ENCODE data around the gene TTC7B.

The TTC7B gene

DNA sequence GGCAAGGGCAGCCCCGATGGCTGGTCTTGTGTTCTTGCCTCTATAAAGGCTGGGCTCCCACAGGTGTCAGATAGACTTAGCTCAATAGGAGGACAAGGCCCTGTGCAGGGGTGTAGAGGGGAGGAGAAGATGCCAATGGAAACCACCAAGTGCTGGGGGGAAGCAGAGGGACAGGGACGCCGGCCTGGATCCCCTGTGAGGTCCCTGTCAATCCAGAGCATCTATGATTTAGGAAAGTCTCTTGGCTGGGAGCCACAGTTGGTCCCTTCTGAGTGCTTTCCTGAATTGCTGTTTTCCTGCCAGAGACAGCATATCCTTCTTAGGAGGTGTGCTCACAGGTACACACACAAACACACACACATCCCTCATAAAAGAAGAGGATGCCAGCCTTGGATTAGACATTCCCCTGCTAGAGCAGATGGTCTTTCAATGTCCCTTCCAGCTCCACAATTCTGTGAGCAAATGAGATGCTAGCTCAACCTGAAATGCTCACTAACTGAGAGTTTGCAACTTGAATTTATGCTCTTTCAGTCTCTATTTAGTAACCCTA, 62.7 kb downstream of the TTC7B start:
- no peaks in the 10 kb centered on the region for H3K9me2 ChIP-seq (ENCODE audit: low read depth, low read length)
- no peaks in the 10 kb centered on the region; the same call in 1 of the 2 replicates for H3K9me3 ChIP-seq (ENCODE audit: low read length)
- TF ChIP-seq EZH2 (IDR thresholded peaks at IDR 0.05; ENCODE audit: borderline replicate concordance, low read length) = no peak
- TF ChIP-seq, protein P1, sequence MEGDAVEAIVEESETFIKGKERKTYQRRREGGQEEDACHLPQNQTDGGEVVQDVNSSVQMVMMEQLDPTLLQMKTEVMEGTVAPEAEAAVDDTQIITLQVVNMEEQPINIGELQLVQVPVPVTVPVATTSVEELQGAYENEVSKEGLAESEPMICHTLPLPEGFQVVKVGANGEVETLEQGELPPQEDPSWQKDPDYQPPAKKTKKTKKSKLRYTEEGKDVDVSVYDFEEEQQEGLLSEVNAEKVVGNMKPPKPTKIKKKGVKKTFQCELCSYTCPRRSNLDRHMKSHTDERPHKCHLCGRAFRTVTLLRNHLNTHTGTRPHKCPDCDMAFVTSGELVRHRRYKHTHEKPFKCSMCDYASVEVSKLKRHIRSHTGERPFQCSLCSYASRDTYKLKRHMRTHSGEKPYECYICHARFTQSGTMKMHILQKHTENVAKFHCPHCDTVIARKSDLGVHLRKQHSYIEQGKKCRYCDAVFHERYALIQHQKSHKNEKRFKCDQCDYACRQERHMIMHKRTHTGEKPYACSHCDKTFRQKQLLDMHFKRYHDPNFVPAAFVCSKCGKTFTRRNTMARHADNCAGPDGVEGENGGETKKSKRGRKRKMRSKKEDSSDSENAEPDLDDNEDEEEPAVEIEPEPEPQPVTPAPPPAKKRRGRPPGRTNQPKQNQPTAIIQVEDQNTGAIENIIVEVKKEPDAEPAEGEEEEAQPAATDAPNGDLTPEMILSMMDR (IDR thresholded peaks at IDR 0.05; ENCODE audit: low read length) = no peak
- H3F3A ChIP-seq (ENCODE audit: insufficient read depth, low read length) = no peaks in the 10 kb centered on the region
- no peak overlapping the region for H3K9ac ChIP-seq (ENCODE audit: low read length)
- no peaks in the 10 kb centered on the region for H3K27me3 ChIP-seq (ENCODE audit: insufficient read depth, low read length)
- H2AFZ ChIP-seq (ENCODE audit: low read length) = no peak overlapping the region
- H3K27ac ChIP-seq (ENCODE audit: low read depth, low read length, poor library complexity, severe bottlenecking) = no peak overlapping the region
- H3K79me2 ChIP-seq (ENCODE audit: insufficient read depth, low read length) = no peaks in the 10 kb centered on the region
- H3K4me2 ChIP-seq (ENCODE audit: low read length) = no peak overlapping the region
- no peaks in the 10 kb centered on the region for H3K36me3 ChIP-seq (ENCODE audit: insufficient read depth, low read length)
- H4K20me1 ChIP-seq (ENCODE audit: insufficient read depth, low read length) = no peaks in the 10 kb centered on the region
- no peak overlapping the region for H3K4me3 ChIP-seq (ENCODE audit: low read depth, low read length, poor library complexity, severe bottlenecking)
- H3K4me1 ChIP-seq (ENCODE audit: insufficient read depth, low read length, severe bottlenecking) = peaks cover 1% of the 10 kb centered on the region

DNA sequence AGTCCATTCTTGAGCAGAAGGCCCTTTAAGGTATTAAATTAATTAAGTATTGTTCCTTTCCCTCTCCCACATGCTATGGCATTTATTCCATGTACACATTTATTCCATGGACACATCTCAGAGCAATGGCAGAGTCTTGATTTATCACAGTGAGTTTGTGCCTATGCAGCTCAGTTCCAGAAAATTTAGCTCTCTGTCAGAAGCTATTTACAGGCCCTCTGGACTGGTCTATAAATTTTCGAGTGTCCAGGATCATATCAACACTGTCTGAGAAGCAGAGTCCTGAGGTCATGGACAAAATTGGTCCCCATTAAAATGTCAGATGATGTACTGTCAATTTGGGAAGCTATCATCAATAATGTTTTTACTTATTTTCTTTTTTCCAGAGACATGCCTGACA, 65.5 kb downstream of the TTC7B start:
- no peak overlapping the region for H2AFZ ChIP-seq (ENCODE audit: low read length)
- no peak overlapping the region for H3K4me2 ChIP-seq (ENCODE audit: low read length)
- no peaks in the 10 kb centered on the region for H3K4me1 ChIP-seq (ENCODE audit: insufficient read depth, low read length, severe bottlenecking)
- TF ChIP-seq, protein P1 (IDR thresholded peaks at IDR 0.05; ENCODE audit: low read length) = no peak
- no peak for TF ChIP-seq EZH2 (IDR thresholded peaks at IDR 0.05; ENCODE audit: borderline replicate concordance, low read length)
- no peak overlapping the region for H3K9ac ChIP-seq (ENCODE audit: low read length)
- no peaks in the 10 kb centered on the region for H3K79me2 ChIP-seq (ENCODE audit: insufficient read depth, low read length)
- H3K36me3 ChIP-seq (ENCODE audit: insufficient read depth, low read length) = no peaks in the 10 kb centered on the region
- no peaks in the 10 kb centered on the region for H3F3A ChIP-seq (ENCODE audit: insufficient read depth, low read length)
- H3K27me3 ChIP-seq (ENCODE audit: insufficient read depth, low read length) = 0 out of 2 replicates have a peak, but pooled peaks cover 6% of the 10 kb centered on the region
- no peak overlapping the region for H3K27ac ChIP-seq (ENCODE audit: low read depth, low read length, poor library complexity, severe bottlenecking)
- no peak overlapping the region for H3K4me3 ChIP-seq (ENCODE audit: low read depth, low read length, poor library complexity, severe bottlenecking)
- H3K9me2 ChIP-seq (ENCODE audit: low read depth, low read length) = no peaks in the 10 kb centered on the region
- H3K9me3 ChIP-seq (ENCODE audit: low read length) = no peaks in the 10 kb centered on the region; the same call in 1 of the 2 replicates
- H4K20me1 ChIP-seq (ENCODE audit: insufficient read depth, low read length) = no peaks in the 10 kb centered on the region

DNA sequence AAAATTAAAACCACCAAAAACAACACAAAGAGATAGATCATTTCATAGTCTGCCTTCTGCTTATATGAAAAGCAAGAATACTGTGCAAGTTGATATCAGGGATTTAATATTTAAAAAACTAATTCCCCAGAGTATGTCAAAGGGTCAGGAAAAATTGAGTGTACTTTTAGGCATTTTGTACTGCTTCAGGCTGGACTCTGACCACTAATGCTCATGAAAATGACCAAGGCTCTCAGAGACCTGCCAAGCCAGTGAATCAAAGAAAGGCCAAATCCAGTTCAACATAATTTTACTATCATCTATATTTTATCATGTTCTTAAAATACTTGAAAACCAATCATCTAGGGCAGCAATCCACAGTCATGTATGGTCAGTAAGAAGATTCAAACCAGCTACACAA, 66.0 kb downstream of the TTC7B start:
- TF ChIP-seq, protein P1 (IDR thresholded peaks at IDR 0.05; ENCODE audit: low read length) = no peak
- TF ChIP-seq EZH2 (IDR thresholded peaks at IDR 0.05; ENCODE audit: borderline replicate concordance, low read length) = no peak
- H4K20me1 ChIP-seq (ENCODE audit: insufficient read depth, low read length) = no peaks in the 10 kb centered on the region
- no peaks in the 10 kb centered on the region for H3K79me2 ChIP-seq (ENCODE audit: insufficient read depth, low read length)
- no peak overlapping the region for H2AFZ ChIP-seq (ENCODE audit: low read length)
- no peak overlapping the region for H3K4me3 ChIP-seq (ENCODE audit: low read depth, low read length, poor library complexity, severe bottlenecking)
- no peaks in the 10 kb centered on the region for H3F3A ChIP-seq (ENCODE audit: insufficient read depth, low read length)
- H3K4me2 ChIP-seq (ENCODE audit: low read length) = no peak overlapping the region
- no peaks in the 10 kb centered on the region for H3K9me2 ChIP-seq (ENCODE audit: low read depth, low read length)
- no peaks in the 10 kb centered on the region; the same call in 1 of the 2 replicates for H3K9me3 ChIP-seq (ENCODE audit: low read length)
- no peaks in the 10 kb centered on the region for H3K36me3 ChIP-seq (ENCODE audit: insufficient read depth, low read length)
- no peak overlapping the region for H3K9ac ChIP-seq (ENCODE audit: low read length)
- no peaks in the 10 kb centered on the region for H3K4me1 ChIP-seq (ENCODE audit: insufficient read depth, low read length, severe bottlenecking)
- no peak overlapping the region for H3K27ac ChIP-seq (ENCODE audit: low read depth, low read length, poor library complexity, severe bottlenecking)
- 0 out of 2 replicates have a peak, but pooled peaks cover 6% of the 10 kb centered on the region for H3K27me3 ChIP-seq (ENCODE audit: insufficient read depth, low read length)
